GM18870 (cell line): ENCODE results near the gene RGMB.

ENCODE experiments used
- ATAC-seq: cut with Tn5 transposase; IDR thresholded peaks from one replicate; pipeline ENCODE4 v1.9.1; 2021; ENCODE audit warnings: moderate library complexity; ENCODE audit not compliant: unreplicated experiment

RGMB gene

GRCh38 chr5:98767581-98767980, 5.9 kb upstream of the RGMB start:
- no peak for ATAC-seq

DNA sequence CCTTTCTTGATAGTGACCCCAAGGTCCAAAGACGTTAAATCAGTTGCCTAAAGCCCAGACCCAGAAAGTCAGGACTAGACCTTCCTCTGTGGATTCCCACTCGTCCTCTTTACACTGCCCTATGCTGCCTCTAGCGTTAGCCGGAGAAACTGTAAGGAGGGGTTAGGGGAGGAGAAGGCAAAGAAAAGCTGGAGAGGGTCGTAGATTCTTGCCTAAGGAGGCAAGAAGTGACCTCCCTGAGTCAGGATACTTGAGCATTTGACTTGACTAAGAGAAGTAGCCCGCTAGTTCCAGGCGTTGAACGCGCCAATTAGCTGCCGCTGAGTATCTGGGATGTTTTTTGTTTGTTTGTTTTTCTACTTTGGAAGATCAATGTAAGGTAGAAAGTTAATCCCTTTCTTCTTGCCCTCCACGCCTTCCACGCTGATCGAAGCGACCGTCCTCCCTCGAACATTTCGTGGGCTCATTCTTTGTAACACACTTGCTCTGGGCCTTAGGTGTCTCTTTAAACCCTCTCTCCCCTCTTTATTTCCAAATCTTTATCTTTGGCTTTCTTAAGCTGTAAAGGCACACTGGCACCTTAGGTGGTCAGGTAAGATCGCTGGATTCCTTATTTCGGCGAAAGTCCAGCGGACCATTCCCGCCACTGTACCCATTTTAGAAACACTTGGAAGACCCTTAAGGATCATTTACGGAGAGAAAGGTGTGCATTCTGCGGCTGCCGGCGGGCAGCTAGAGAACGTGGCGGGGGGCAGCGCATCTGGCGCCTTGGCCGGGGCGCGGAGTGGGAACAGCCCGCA, 5.1 kb upstream of the RGMB start:
- peak; percentile 41 for ATAC-seq

DNA sequence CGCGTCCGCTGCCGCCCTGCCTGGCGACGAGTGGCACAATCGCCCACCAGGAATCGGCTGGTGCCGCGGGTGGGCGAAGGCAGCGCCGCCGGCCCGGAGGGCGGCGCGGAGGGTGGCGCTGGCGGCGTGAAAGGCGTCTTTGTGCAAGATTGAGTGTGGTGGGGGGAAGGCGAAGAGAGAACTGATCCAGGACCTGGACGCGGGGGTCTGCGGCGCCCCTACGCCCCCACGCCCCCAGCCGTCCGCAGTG, 4.6 kb upstream of the RGMB start:
- no peak for ATAC-seq

DNA sequence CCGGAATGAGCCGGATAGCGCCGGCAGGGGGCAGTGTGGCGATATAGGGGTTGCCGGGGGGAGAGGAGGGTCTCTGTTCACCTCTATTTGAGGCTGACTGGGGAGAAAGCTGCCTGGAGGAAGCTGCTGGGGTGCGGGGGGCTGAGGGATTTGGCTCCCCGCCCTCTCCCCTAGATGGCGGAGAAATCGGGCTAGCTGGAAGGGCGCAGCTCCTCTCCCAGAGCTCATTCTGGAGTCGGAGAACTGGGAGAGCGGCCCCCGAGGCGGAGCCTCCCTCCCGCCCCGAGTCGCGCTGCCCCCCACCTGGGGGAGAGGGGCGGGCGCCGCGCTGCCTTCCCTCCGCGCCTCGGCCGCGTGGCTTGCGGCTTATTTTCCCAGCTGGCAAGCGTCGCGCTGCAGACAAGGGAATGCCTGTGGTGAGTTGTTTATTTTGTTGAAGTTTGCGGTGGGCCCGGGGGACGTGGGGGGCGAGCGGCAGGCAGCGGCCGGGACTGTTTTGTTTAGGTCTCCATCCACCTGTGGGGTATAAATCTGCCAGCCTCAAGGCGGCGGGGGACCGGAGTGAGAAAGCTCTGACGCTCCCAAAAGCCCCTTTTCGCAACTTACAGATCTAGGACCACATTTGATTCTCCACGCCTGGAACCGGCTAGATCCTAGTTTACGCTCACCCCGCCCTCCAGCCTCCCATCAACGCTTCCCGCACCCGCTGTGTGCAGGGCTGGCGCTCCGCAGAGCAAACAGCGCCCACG, 4.1 kb upstream of the RGMB start:
- ATAC-seq: no peak

- ATAC-seq: no peak
These were observed 3.6 kb upstream of the RGMB start for GRCh38 chr5:98769959-98770208.

DNA sequence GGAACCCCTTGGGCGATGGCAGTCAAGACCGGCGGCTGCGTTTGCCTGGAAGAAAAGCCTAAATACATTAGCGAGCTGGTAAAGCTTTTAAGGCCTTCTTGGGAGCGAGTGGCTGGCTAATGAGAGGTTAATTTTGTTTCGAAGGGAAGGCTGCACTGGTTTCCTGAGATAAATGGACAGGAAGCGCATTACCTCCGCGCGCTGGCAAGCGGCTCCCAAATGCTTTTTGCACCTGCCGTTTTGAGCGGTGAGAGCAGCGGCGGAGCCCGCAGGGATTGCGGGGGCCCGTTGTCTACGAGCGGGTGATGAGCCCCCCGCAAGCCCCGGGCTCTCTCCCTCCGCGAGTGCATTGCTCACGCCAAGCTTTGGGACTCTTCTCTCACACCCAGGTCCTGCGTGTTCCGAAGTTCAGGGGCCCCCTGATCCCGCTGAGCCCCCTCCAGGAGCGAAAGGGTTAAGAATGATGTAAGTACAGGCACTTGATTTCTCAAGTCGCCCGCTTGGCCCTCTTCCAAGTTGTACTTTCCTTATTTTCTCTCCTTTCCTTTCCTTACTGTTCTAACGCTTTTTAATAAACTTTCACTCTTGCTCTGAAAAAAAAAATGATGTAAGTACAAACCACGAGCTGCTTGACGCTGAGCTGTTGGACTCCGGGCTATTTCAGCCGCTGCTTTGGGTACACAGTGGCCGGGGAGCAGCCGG, 3.1 kb upstream of the RGMB start:
- no peak for ATAC-seq

DNA sequence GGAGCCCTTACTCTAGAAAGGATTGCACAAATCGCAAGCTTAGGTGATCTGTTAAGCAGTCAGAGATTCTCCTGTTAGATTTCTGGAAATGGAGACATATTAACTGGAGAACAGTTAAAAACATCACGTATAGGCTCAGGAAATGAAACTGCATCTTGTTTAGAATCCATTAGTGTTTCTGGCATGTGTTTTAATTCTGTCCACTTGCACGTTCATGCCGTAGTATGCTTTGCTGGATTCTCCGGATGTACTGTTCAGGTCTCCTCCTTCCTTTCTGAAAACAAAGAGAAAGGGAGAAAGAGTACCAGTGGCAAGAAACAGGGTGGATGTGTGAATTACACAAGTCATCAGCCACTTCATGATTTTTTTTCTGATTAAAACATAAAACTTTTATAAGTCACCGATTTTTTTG, 2.5 kb upstream of the RGMB start:
- no peak for ATAC-seq

DNA sequence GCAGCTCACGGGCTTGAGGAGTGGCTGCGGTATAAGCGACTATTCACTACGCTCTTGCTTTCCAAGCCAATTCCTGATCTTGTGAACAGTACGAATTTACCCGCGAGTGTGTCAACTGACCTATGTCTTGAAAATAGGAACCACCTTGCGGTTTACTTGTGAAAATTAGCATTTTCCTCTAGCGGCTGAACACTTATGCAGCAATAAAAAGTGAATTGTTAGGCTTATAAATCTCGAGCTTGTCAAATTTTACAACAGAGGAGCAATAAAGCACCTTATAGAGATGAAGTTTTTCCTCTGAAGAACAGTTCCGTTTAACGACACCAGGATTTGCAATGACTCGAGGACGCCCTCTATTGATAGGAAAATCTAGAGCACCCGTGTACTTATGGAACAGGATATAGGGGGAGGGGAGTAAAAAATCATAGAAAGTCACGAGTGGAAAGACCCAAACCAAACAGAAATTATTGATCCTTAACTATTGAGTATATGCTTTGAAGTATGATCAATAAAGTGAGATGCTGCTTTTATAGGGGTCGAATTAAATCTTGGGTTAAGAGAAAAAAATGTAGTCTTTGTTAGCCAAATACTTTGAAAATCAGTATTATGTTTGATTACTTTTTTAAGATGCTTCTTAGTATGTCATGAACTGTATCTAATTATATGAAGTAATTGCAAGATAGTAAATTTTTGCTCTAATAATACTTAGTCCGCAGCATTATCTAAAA, 1.9 kb upstream of the RGMB start:
- peak; percentile 22 for ATAC-seq

- ATAC-seq: peak; percentile 11
These were observed 849 bp upstream of the RGMB start for GRCh38 chr5:98772415-98773213.

DNA sequence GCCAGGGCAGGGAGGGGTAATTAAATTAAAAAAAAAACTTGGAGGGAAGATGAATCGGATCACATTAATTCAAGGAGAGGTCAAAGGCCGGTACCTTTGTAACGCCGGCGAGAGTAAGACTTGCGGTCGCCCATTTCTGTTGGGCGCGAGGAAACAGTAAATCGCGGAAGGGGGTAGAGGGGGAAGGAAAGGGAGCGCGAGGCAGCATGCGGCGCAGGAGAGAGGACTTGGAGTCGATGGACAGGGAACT, 324 bp upstream of the RGMB start:
- no peak for ATAC-seq

- ATAC-seq: peak; percentile 26
These were observed 950 bp downstream of the RGMB start for GRCh38 chr5:98774192-98775033.

- ATAC-seq: no peak
These were observed 2.0 kb downstream of the RGMB start for GRCh38 chr5:98775246-98776065.

- ATAC-seq: no peak
These were observed 2.7 kb downstream of the RGMB start for GRCh38 chr5:98776066-98776705.

DNA sequence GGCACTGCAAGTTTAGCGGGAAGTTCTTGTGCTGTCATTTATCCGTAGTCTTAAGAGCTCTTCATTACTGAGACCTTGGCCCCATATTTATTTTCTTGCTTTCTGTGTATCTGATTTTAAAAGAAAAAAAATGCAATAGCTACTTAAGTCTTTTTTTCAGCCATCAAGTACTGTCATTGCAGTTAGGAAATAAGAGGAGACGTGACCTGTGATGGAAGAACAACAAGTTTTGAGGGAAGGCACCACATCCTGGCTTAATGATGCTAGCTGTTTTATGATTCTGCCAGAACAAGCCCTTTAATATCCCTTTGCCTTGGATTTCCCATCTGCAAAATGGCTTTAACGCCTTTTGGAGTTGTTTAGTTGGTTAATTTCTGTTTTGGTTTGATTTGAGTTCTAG, 3.8 kb downstream of the RGMB start:
- no peak for ATAC-seq

DNA sequence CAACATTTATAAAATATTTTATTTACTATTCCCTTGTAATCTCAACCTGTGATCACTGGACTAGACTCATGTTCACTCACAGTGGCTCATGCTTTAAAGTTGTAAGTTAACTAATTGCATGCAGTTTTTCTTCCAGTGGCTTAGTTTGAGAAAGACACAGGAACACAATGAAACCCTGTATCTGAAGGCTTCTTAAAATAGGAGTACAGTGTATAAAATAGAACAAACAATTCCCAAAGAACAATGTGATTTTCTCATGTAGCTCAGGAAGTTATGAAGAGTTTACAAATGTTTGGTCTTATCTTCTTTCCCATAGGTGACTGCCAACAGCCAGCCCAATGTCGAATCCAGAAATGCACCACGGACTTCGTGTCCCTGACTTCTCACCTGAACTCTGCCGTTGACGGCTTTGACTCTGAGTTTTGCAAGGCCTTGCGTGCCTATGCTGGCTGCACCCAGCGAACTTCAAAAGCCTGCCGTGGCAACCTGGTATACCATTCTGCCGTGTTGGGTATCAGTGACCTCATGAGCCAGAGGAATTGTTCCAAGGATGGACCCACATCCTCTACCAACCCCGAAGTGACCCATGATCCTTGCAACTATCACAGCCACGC, 5.9 kb downstream of the RGMB start:
- no peak for ATAC-seq

DNA sequence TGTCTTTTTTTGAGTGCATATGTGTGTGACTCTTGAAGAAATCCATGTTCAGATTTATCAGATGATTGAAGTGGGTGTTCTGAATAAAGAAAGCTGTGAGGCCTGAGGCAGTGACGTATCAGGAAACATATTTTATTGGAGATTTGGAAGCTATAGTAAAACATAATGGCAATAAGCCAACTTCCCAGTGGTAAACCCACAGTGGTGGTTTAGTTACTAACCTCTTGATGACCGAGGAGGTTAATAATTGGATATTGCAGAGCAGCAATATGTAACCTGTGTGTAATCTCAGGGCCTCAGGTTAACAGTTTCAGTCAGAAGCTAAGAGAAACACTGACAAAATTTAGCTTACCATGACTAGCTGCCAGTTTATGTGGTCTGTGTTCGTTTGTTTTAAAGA, 6.9 kb downstream of the RGMB start:
- no peak for ATAC-seq

- ATAC-seq: no peak
These were observed 8.1 kb downstream of the RGMB start for GRCh38 chr5:98781520-98781919.

- ATAC-seq: no peak
These were observed 8.5 kb downstream of the RGMB start for GRCh38 chr5:98781964-98782363.
